K562 (cell line): Measurements from ENCODE around the gene MDC1. TPM values are rescaled to one million over a fixed set of nuclear protein-coding genes. Genes with fewer than 3 reads are reported as not detected.

Experiments used
- BCOR ChIP-seq: fragments of 450-650 bp; IDR thresholded peaks from 2 replicates; pipeline ENCODE4 v1.6.1; 2016
- CHD2 ChIP-seq: IDR thresholded peaks from 2 replicates; pipeline ENCODE4 v1.6.1; 2011; ENCODE audit warnings: low read depth, low read length
- DPF2 ChIP-seq: fragments of 450-650 bp; IDR thresholded peaks from 2 replicates; pipeline ENCODE4 v1.6.1; 2016
- JUNB ChIP-seq: fragments of 450-650 bp; formaldehyde crosslinking; conservative IDR thresholded peaks from 2 replicates; pipeline ENCODE4 v1.4.0; 2020; ENCODE audit warnings: mild to moderate bottlenecking
- KDM2B ChIP-seq: fragments of 250-450 bp; sonication (Bioruptor Pico); IDR thresholded peaks from 2 replicates; pipeline ENCODE4 v1.8.0; 2021; ENCODE audit warnings: mild to moderate bottlenecking, moderate library complexity
- MCM5 ChIP-seq: fragments of 450-650 bp; IDR thresholded peaks from 2 replicates; pipeline ENCODE4 v1.6.1; 2016; ENCODE audit warnings: low read depth
- NONO ChIP-seq, 2 experiments: fragments of 200-400 bp in 1 of 2; fragments of 450-650 bp in 1 of 2; formaldehyde crosslinking in 1 of 2; IDR thresholded peaks; 2 replicates each; pipeline ENCODE4 v1.6.1; 2017; ENCODE audit warnings: low read depth in 2 of 2, mild to moderate bottlenecking in 2 of 2, moderate library complexity in 2 of 2, low read length in 1 of 2
- PATZ1 ChIP-seq: fragments of 250-450 bp; sonication (Bioruptor Pico); IDR thresholded peaks from 2 replicates; pipeline ENCODE4 v1.5.0; 2020; ENCODE audit warnings: mild to moderate bottlenecking, borderline replicate concordance
- PREB ChIP-seq: sonication (generic); formaldehyde crosslinking; IDR thresholded peaks from 2 replicates; pipeline ENCODE4 v1.8.1; 2023; ENCODE audit warnings: mild to moderate bottlenecking, missing genetic modification reagents
- TAF9B ChIP-seq: fragments of 450-650 bp; IDR thresholded peaks from 2 replicates; pipeline ENCODE4 v1.6.1; 2018; ENCODE audit warnings: mild to moderate bottlenecking; ENCODE audit not compliant: partially characterized antibody
- ZC3H8 ChIP-seq: fragments of 450-650 bp; IDR thresholded peaks from 2 replicates; pipeline ENCODE4 v1.6.1; 2017
- ZNF512 ChIP-seq: IDR thresholded peaks from 2 replicates; pipeline ENCODE4 v1.6.1; 2016; ENCODE audit warnings: missing genetic modification characterization, missing compliant biosample characterization
- polyA plus RNA-seq, 8 experiments: library from polyadenylated mRNA; depleted of rRNA in 4 of 8; stranded (reverse) in 5 of 8; unstranded in 3 of 8; fragments of >200 nt; fragmentation: Nextera tagmentation in 2 of 8; fragmentation: Illumina TruSeq in 1 of 8; extraction: Ambion mirVana in 2 of 8; extraction: Trizol in 1 of 8; gene quantifications; 2 replicates each; pipeline versions ENCODE4 v1.2.1 to v1.2.3, GENCODE V29; 2011 to 2014; ENCODE audit warnings: inconsistent platforms in 1 of 8, missing spikeins in 1 of 8
- total RNA-seq, 7 experiments: library from RNA; depleted of rRNA in 6 of 7; stranded (reverse); fragments of >200 nt in 6 of 7; fragmentation: Illumina TruSeq in 2 of 7; extraction: Trizol in 2 of 7; gene quantifications; 2 replicates each; pipeline versions ENCODE4 v1.2.1 to v1.2.3, GENCODE V29; 2011 to 2021; ENCODE audit warnings: low replicate concordance in 1 of 7
- TF ChIP-seq, protein P1 (sequence below): fragments of 150-350 bp; conservative IDR thresholded peaks from 2 replicates; pipeline ENCODE4 v1.6.1; 2014; ENCODE audit warnings: low read length

MDC1 gene
- total and polyA plus RNA-seq, 9 of the 15 experiments (the other 6 are each of a cell fraction or from before 2014, with no cell fraction given): 8.2 to 114 (median 20.0) TPM

- TF ChIP-seq BCOR (peak; percentile 45; the same call in 1 of the 2 replicates), PREB (CRISPR knock-in tag) (peak; percentile 29; the same call in 1 of the 2 replicates), DPF2 (peak; percentile 55; the same call in 1 of the 2 replicates), JUNB (CRISPR knock-in tag) (no peak), ZC3H8 (peak; percentile 45; the same call in 1 of the 2 replicates), CHD2 (no peak), ZNF512 (tag) (no peak), NONO (IDR thresholded peaks at IDR 0.05; ENCODE audit: low read depth in 2 of 2, low read length in 1 of 2) (no peak), KDM2B (CRISPR knock-in tag) (no peak), TAF9B (peak; percentile 94), PATZ1 (CRISPR knock-in tag) (no peak), MCM5 (no peak)
- TF ChIP-seq, protein P1, sequence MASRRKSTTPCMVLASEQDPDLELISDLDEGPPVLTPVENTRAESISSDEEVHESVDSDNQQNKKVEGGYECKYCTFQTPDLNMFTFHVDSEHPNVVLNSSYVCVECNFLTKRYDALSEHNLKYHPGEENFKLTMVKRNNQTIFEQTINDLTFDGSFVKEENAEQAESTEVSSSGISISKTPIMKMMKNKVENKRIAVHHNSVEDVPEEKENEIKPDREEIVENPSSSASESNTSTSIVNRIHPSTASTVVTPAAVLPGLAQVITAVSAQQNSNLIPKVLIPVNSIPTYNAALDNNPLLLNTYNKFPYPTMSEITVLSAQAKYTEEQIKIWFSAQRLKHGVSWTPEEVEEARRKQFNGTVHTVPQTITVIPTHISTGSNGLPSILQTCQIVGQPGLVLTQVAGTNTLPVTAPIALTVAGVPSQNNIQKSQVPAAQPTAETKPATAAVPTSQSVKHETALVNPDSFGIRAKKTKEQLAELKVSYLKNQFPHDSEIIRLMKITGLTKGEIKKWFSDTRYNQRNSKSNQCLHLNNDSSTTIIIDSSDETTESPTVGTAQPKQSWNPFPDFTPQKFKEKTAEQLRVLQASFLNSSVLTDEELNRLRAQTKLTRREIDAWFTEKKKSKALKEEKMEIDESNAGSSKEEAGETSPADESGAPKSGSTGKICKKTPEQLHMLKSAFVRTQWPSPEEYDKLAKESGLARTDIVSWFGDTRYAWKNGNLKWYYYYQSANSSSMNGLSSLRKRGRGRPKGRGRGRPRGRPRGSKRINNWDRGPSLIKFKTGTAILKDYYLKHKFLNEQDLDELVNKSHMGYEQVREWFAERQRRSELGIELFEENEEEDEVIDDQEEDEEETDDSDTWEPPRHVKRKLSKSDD: peak; percentile 86
Observed at GRCh38 chr6:30719791-30720737, 3.0 kb upstream of the MDC1 start, which contains the start of gene TUBB (continued).
